HL-60/S4 treated with retinoic acid at 250 ng/mL for 4 days and 3 days (cell line): ENCODE measurements around the gene ARHGEF4.
"Not testable (repeated sequence)": the region's sequence is repeated elsewhere in the genome, so short reads cannot be mapped to it uniquely, and the experiment has no call there.

ENCODE experiments used
- in situ Hi-C: fragments of 300-500 bp; cut with MboI; formaldehyde crosslinking; loops from 2 replicates; pipeline ENCODE4 v1.7.0; 2022; ENCODE audit warnings: low sequenced_read_pairs

Gene ARHGEF4

DNA sequence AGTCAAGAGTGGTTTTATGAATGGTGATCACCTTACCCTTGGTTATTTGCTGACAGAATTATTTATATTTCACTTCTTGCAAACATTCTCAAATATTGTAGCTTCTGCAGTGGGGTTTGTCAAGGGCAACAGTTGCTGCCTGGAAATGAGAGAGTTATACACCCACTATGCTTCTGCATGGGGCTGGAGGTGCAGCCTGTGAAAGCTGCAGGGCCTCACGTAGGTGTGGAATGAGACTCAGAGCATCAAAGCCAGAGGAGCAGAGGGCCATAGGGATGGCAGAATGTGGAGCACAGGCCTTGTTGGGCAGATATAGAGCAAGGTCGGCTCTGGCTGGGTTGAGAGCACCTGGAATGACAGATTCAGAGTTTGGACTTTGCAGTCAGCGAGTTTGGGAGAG lies 128.2 kb downstream of the ARHGEF4 start:
- in situ Hi-C loops, result no loop called here

DNA sequence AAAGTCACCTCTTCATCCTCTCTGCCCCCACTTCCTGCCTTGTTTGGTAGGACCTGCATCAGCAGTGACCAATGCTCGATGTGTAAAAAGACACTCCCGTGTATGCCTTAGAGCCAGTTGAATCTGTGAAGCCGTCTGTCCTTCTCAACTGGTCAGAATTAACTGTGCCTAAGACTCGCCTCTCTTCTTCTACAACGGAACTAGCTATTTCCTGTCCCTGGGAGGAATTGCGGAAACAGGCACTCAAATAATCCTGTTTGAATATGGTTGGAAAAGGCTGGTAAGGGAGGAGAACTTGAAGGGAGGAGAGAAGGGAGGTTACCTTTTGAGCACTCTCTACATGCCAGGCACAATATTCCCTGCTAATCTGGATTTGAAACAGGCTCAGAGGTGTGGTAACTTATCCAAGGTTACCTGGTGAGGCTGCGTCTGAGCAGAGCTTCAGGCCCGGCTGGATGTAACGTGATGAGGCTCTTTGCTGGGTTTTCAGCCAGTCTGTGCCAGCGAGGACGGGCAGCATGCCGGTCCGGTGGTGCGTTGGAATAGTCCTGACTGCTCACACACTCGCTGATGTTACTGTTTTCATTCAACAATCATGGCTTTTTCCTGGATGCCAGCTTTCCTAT lies 129.5 kb downstream of the ARHGEF4 start:
- in situ Hi-C loops, result no loop called here

DNA sequence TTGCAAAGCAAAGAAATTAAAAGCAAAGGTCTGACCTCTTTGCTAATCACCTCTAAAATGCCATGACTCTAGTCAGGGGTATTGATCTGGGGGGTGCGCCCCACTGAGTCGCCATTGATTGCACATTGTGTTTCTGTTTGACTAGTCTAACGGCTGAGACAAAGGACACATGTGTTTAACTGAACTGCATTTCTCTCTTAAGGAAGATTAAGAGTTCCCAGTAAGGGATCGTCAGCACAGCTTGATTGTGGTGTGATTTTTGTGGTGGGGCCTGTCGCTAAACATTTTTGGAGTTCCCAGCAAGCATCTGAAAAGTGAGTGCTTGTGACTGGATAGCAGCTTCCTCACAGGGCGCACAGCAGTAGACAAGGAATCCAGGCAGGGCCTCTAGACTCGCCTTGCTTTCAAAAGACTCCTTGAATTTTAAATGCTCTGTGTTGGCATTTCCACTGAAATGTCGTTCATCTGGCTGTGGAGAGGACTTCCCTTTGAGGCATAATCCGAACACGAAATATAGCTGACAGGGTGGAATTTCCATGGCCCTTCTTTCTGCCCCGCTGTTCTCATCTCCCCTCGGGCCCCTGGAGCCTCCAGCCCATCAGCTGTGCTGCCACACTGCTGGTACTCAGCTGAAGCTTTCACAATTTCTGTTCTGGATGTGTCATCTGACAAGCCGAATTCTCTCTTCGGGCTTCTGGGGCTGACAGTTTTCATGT lies 130.2 kb downstream of the ARHGEF4 start:
- in situ Hi-C loops, result no loop called here

DNA sequence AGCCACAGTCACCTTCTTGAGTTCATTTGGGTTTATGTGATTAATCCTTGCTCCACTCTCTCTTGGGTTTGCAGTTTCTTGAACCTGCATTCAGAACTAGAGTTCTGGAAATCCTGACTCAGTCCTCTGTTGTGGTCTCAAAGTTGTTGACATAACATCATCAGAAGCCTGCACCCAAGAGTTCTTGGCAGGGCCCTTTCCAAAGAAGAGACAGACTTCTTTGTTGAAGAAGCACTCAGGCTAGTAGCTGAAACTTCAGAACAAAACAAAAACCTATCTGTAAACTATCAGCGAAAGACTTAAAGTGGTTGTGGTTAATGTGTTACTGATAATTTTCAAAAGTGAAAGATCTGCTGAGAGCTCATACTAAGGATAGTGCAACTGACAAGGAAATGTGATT lies 135.7 kb downstream of the ARHGEF4 start:
- in situ Hi-C loops, result no loop called here

DNA sequence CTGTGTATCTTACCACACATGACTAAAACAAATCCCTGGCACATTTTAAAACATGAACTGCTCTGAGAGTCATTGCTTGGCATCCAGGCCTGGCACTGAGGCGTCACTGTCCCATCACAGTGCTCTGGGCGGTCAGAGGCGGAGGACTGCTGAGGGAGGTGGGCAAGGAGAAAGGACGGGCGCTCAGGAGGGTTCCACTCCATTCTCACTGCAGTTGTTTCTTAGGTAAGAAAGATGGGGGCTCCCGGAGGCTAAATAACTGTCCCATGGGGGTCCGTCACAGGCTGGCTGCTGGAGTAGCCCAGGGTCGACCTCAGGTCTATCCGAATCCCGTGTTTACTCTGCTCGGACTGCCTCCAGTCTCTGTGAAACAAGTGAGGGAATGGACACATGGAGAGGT lies 139.0 kb downstream of the ARHGEF4 start:
- in situ Hi-C loops, result no loop called here

DNA sequence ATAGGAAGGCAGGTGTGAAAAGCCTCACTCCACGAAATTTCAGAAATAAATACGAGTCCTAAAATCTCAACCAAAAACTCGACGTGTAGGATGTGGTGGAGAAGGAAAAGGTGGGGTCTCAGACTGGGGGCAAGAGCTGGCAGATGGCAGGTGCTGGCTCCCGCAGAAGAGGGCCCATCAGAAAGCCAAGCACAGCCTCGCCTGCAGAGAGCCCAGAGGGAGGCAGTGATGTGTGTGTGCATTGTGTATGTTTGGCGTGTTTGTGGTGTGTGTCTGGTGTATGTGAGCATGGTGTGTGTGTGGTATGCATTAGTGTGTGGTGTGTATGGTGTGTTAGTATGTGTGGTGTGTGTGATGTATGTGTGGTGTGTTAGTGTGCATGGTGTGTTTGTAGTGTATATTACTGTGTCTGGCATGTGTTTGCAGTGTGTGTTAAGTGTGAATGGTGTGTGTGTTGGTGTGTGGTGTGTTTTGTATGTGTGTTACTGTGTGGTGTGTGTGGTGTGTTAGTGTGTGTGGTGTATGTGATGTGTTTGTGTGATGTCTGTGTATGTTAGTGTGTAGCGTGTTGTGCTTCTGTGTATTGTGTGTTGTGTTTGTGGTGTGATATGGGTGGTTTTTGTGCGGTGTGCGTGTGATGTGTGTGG lies 140.0 kb downstream of the ARHGEF4 start:
- in situ Hi-C loops, result no loop called here

DNA sequence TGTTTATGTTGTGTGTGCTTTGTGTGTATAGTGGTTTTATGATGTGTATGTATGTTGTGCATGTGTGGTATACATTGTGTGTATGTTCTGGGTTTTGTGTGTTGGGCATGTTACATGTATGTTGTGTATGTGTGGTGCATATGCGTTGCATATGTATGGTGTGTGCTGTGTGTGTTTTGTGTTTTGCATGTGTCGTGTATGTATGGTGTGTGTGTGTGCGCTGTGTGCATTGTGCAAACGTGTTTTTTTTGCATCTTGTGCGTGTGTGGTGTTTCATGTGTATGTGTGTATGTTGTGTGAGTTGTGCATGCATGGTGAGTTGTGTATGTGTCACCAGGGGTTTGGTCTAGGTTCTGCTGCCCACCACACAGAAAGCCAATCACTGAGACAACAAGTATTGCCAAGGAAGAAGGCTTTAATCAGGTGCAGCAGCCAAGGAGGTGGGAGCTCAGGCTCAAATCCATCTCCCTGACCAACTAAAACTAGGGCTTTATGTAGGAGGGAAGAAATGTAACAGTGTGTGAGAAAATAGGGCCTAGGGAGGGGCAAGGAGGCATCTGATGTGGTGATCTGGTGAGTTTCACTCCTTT lies 140.8 kb downstream of the ARHGEF4 start:
- in situ Hi-C loops, result no loop called here

DNA sequence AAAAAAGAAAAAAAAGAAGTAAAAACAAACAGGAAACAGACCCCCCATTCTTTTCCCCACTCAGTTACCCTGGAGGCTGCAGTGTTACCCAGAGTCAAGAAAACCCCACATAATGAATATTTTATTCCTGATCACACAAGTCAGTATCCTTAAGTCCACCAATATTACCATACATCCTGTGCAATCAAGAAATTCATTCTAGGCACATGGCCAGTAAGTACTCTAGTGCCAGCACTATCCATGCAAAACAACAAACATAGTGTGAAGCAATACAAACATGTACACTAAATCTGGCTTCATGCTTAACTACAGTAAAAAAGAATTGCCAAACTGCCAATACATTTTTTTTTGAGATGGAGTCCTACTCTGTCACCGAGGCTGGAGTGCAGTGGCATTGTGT lies 145.0 kb downstream of the ARHGEF4 start:
- in situ Hi-C loops, result no loop called here

DNA sequence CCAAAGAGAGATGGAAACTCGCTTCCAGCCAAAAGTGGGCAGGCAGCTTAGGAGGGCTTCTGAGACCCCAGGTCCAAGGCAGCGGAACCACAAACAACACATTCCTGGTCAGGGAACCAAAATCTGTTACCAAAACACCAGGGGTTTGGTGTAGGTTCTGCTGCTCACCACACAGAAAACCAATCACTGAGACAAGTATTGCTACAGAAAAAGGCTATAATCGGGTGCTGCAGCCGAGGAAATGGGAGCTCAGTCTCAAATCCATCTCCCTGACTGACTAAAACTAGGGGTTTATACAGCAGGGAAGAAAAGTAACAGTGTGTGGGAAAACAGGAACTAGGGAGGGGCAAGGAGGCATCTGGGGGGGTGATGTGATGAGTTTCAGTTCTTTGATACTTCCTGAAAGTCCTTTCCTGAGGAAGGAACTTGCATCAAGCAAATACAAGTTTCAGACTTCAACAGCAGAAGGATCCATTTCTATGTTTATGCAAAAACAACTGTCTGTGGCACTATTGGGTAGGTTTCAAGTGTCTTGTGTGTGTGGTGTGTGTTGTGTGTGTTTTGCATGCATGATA lies 148.6 kb downstream of the ARHGEF4 start:
- in situ Hi-C loops, result no loop called here

DNA sequence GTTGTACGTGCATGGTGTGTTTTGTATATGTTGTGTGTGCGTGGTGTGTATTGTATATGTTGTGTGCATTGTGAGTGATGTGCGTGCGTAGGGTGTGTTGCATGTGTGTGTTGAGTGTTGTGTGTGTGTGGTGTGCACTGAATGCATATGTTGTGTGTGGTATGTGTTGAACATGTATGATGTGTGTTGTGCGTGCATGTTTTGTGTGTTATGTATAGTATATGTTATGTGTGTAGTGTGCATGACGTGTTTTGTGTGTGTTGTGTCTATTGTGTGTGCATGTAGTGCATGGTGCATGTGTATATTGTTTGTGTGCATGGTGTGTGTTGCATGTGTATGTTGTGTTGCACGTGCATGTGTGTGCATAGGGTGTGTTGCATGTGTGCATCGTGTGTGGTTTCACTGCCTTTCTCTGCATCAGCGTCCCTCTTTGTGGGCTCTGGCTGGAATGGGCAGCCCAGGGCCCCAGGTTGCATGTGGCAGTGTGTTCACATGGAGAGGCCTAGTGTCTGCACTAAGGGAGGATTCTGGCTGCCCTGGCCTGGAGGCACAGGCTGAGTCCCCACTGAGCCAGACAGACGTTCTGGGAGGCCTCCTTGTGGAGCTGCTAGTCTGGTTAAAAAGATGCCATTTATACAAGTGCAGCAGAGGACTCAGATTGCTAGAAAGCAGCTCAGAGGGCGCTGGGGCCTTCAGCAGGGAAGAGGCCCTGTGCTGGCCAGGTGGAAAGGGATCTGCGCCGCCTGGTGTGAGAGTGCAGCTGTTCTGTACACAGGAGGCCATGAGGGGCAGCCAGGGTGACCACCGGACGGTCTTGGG lies 149.3 kb downstream of the ARHGEF4 start:
- in situ Hi-C loops, result no loop called here

DNA sequence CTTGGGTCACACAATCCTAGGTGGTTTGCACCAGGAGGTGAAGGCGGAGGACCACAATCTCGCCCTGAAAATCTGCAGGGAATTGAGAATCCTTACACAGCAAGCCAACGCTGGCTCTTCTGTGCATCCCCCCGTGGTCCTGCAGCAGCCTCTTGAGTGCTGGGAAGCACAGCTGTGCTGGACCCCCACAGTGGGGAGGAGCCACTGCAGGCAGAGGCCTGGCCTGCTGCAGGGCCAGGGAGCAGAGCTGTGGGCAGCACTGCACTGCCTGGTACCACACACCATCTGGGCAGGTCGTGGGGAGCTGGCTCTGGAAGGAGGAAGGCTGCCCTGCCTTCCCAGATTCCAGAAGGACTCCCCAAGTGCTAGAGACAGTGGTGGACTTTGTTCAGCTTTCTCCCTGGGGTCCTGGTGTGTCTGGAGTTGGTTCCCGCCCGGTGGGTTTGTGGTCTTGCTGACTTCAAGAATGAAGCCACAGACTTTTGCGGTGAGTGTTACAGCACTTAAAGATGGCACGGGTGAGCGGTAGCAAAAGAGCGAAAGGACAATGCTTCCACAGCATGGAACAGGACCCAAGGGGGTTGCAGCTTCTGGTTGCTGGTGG lies 150.3 kb downstream of the ARHGEF4 start:
- in situ Hi-C loops, result no loop called here

DNA sequence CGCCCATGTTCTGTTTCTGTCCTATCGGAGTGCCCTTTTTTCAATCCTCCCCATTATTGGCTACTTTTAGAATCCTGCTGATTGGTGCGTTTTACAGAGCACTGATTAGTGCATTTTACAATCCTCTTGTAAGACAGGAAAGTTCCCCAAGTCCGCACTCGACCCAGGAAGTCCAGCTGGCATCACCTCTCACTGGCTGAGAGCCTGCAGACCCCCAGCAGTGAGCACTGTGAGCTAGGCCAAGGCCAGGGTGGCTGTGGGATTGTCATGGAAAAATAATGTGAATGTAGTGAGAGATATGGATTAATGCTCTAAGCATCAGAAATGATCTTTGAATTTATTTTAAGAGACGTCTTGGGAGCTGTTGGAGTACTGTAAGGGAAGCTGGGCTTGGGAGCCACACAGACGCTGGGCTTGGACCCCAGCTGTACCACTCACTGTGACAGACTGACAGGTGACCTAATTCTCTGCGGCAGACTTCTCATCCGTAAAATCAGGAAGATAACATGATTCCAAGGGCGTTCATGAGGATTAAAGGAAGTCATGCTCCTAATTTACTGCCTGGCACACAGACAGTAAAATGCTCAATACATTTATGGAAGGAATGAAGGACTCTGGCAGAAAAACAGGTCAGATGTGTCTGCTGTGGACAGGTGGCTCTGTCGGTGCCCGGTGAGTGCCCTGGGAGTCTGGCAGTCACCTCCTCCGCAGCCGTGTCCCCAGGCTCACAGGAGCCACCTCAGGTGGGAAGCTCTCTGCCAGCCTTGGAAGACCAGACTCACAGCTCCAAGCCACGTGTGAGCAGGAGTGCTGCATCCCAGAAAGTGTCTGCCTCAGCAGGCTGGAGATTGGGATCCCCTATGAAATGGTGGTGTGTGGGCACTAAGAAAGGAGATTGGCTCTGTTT lies 151.1 kb downstream of the ARHGEF4 start:
- in situ Hi-C loops, result no loop called here

DNA sequence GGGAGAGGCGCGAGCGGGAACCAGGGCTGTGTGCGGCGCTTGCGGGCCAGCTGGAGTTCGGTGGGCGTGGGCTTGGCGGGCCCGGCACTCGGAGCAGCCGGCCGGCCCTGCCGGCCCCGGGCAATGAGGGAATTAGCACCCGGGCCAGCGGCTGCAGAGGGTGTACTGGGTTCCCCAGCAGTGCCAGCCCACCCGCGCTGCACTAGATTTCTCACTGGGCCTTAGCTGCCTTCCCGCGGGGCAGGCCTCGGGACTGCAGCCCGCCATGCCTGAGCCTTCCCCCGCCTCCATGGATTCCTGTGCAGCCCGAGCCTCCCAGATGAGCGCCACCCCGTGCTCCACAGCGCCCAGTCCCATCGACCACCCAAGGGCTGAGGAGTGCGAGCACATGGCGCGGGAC lies 154.7 kb downstream of the ARHGEF4 start:
- in situ Hi-C loops, result not testable (repeated sequence)

DNA sequence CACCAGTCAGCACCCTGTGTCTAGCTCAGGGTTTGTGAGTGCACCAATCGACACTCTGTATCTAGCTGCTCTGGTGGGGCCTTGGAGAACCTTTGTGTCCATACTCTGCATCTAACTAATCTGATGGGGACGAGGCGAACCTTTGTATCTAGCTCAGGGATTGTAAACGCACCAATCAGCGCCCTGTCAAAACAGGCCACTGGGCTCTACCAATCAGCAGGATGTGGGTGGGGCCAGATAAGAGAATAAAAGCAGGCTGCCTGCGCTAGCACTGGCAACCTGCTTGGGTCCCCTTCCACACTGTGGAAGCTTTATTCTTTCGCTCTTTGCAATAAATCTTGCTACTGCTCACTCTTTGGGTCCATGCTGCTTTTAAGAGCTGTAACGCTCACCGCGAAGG lies 155.3 kb downstream of the ARHGEF4 start:
- in situ Hi-C loops, result not testable (repeated sequence)

DNA sequence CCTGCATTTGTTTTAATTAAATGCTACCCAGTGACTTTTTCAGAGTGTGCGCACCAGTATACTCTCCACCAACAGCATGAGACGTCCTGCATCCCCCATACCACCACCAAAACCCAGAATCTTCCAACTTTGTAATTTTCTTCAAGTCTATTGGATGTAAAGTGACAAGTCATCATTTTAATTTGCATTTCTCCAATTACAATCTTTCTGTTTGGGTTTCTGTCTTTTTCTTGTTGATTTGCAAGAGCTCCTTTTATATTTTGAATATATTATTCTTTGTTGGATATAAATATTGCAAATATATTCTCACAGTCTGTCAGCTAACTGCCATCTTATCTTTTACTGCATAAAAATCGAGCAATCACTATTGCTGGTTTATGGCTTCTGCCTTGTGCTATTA lies 160.0 kb downstream of the ARHGEF4 start:
- in situ Hi-C loops, result no loop called here

DNA sequence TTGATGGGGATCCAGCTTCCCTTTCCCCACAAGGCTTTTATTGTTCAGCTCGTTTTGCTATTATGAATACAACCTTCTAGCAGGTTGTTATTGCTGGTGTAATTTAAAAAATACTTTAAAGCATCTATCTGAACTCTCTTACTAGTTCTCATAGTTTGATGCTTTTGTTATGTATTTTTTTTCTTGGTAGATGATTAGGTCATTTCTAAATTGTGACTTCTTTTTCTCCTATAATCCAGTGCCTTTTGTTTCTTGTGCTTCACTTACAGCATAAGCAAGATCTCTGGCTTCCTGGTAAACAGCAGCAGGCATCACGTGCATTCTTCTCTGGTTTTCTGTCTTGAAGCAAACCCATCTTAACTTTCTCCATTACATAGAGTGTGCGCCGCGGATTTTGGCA lies 160.5 kb downstream of the ARHGEF4 start:
- in situ Hi-C loops, result no loop called here

DNA sequence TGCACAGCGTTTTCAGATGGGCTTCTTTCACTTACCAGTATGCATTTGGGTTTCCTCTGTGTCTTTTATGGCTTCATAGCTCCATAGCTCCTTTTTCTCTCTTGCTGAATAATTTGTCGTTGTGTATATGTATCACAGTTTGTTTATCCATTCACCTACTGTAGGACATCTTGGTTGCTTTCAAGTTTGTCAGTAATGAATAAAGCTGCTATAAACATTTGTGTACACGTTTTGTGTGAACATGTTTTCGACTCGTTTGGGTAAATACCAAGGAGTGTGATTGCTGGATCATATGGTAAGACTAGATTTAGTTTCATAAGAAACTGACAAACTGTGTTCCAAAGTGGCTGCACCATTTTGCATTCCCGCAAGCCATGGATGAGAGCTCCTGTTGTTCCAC lies 161.8 kb downstream of the ARHGEF4 start:
- in situ Hi-C loops, result no loop called here

DNA sequence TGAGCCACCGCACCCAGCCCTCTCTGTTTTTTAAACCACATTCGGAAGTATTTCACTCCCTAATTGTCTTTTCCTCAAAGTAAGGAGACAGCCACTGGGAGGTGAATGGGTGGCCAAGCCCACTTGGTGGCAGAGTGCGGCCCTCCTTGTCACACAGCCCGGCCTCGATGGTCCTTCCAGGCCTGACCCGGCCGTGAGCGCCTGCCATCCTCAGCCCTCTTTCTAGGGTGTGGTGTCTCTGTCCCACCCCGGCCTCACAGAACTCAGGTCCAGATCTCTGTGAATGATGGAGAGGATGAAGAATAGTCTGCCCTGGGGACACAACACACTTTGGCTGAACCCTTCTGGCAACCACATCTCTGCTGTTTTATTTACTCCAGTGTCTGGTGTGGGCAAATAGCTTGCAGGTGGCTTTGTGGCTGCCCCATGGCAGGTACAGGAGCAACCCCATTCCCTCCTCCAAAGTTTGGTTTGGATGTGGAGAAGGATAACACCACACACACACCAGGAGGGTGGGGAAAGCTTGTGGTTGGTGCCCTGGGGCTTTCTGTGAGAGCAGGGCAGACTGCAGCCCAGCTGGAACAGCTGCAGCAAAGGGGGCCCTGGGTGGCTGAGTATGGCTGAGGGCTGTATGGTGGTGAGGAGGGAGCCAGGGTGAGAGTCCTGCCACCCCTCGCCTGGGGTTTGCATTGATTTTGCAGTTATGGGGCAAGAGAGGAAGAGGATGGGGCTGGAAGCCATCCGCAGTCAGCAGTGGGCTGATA lies 167.9 kb downstream of the ARHGEF4 start:
- in situ Hi-C loops, result no loop called here
